Karpas-422 (cell line): Measurements from ENCODE around the gene ATXN7L1. TPM values are rescaled to one million over a fixed set of nuclear protein-coding genes. Genes with fewer than 3 reads are reported as not detected.

Experiments
- DNase-seq: peaks from one replicate; pipeline ENCODE4 v3.0.0-alpha.2; 2015
- H2AFZ ChIP-seq: fragments of 200-600 bp; sonication (generic); 2 replicates; pipeline ENCODE4 v1.6.1; 2014; ENCODE audit warnings: antibody characterized with exemption, low read length, mixed read lengths
- H3K27ac ChIP-seq: fragments of 200-600 bp; sonication (generic); 2 replicates; pipeline ENCODE4 v1.5.1; 2014; ENCODE audit warnings: mild to moderate bottlenecking, low read length, moderate library complexity
- H3K27me3 ChIP-seq: fragments of 200-600 bp; sonication (generic); 2 replicates; pipeline ENCODE4 v1.6.1; 2014; ENCODE audit warnings: low read length, mixed read lengths
- H3K36me3 ChIP-seq: fragments of 200-600 bp; sonication (generic); 2 replicates; pipeline ENCODE4 v1.6.1; 2014; ENCODE audit warnings: low read length, mixed read lengths; ENCODE audit not compliant: insufficient read depth
- H3K4me1 ChIP-seq: fragments of 200-600 bp; sonication (generic); 2 replicates; pipeline ENCODE4 v1.6.1; 2014; ENCODE audit warnings: mild to moderate bottlenecking, low read length, mixed read lengths
- H3K4me2 ChIP-seq: fragments of 200-600 bp; sonication (generic); 2 replicates; pipeline ENCODE4 v1.6.1; 2014; ENCODE audit warnings: low read length, low read depth, mild to moderate bottlenecking; ENCODE audit not compliant: poor library complexity, severe bottlenecking
- H3K4me3 ChIP-seq: fragments of 200-600 bp; sonication (generic); 2 replicates; pipeline ENCODE4 v1.5.1; 2014; ENCODE audit warnings: mild to moderate bottlenecking, antibody characterized with exemption, low read length, mixed read lengths
- H3K79me2 ChIP-seq: fragments of 200-600 bp; sonication (generic); 2 replicates; pipeline ENCODE4 v1.6.1; 2014; ENCODE audit warnings: mild to moderate bottlenecking, low read length, mixed read lengths
- H3K9ac ChIP-seq: fragments of 200-600 bp; sonication (generic); 2 replicates; pipeline ENCODE4 v1.6.0; 2014; ENCODE audit warnings: low read length
- H3K9me2 ChIP-seq: fragments of 200-600 bp; sonication (generic), shearing (Covaris generic); replicated peaks from 2 replicates; pipeline ENCODE4 v1.6.0; 2014; ENCODE audit warnings: mild to moderate bottlenecking, low read length, moderate library complexity; ENCODE audit not compliant: insufficient read depth
- H3K9me3 ChIP-seq: fragments of 300-700, 200-600 bp; sonication (generic); 2 replicates; pipeline ENCODE4 v1.6.1; 2014; ENCODE audit warnings: low read length, mixed read lengths
- H4K20me1 ChIP-seq: fragments of 200-600 bp; sonication (generic); 2 replicates; pipeline ENCODE4 v1.6.1; 2014; ENCODE audit warnings: mild to moderate bottlenecking, antibody characterized with exemption, low read length, low read depth; ENCODE audit not compliant: insufficient read depth
- total RNA-seq: library from RNA; depleted of rRNA; stranded (reverse); fragments of >200 nt; shearing (Covaris generic); gene quantifications from 2 replicates; pipeline ENCODE4 v1.2.3, GENCODE V29; 2014; ENCODE audit warnings: low replicate concordance

The ATXN7L1 gene
- total RNA-seq, 1 experiment from 2014 or later: not detected

DNA sequence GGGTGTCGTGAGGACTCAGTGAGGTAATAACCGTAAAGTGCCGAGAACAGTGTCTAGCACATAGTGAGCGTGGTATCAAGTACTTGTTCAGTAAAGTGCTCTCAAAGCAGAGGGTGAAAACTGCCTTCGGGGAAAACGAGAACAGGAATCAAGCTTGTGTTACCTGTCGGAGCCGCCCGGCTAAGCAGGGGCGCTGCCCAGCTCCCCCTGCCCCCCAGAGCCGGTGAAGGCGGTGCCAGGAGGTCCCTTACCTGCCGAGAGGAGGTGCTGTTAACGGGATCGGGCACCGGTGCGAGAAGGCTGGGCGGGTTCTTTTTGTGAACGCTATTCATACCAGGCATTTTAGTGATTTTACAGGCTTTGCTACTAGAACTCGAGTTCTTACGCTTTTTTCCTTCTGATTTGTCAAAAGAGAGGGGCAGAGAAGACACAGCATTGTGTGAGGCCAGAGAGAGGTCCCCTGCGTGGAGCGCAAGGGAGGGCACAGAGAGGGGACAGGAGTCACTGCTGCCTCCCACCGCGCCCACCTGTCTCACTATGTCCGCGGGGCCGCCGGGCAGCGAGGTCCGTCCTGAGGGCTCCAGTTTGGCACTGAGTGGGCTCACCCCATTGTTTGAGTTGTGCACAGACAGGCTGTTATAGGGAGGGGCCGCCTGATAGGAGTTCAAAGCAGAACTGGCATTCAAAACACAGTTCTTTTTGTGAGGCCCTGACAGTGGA lies 262.6 kb downstream of the ATXN7L1 start:
- no peak for DNase-seq
- H3K4me3 ChIP-seq: no peak overlapping the region

DNA sequence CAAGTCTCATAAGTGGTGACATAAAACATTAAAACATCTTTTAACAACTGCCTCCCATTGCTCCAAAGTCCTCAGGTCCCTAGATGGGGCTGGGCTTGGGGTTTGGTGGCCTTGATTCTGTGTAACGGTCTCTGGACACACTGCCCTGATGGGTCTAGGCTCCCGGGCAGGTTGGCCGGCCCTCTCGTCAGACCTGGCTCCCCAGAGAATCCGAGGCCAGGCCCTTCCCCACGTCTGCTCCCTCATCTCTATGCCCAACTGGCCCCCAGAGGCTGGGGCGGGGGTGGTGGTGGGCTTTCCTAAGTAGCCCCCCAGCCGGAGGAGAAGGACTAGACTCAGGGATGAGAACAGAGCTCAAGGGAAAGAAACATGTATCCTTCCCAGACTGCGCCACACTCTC lies 263.6 kb downstream of the ATXN7L1 start:
- no peak for DNase-seq
- H3K9me3 ChIP-seq: no peaks in the 10 kb centered on the region
- H3K27me3 ChIP-seq: no peaks in the 10 kb centered on the region
- H3K79me2 ChIP-seq: no peaks in the 10 kb centered on the region
- no peaks in the 10 kb centered on the region for H3K9me2 ChIP-seq
- H2AFZ ChIP-seq: no peak overlapping the region
- no peaks in the 10 kb centered on the region; the same call in 1 of the 2 replicates for H4K20me1 ChIP-seq
- H3K4me1 ChIP-seq: no peaks in the 10 kb centered on the region
- no peak overlapping the region for H3K9ac ChIP-seq
- no peak overlapping the region for H3K4me2 ChIP-seq
- no peak overlapping the region for H3K4me3 ChIP-seq
- H3K36me3 ChIP-seq: no peaks in the 10 kb centered on the region
- H3K27ac ChIP-seq: no peak overlapping the region

More for the DNA sequence above, 262.6 kb downstream of the ATXN7L1 start:
- H3K4me1 ChIP-seq: no peaks in the 10 kb centered on the region
- no peaks in the 10 kb centered on the region for H4K20me1 ChIP-seq
- H3K27me3 ChIP-seq: no peaks in the 10 kb centered on the region
- no peak overlapping the region for H2AFZ ChIP-seq
- H3K79me2 ChIP-seq: no peaks in the 10 kb centered on the region
- H3K9me2 ChIP-seq: no peaks in the 10 kb centered on the region
- H3K36me3 ChIP-seq: no peaks in the 10 kb centered on the region
- no peaks in the 10 kb centered on the region for H3K9me3 ChIP-seq
- no peak overlapping the region for H3K27ac ChIP-seq
- no peak overlapping the region for H3K9ac ChIP-seq
- H3K4me2 ChIP-seq: no peak overlapping the region

DNA sequence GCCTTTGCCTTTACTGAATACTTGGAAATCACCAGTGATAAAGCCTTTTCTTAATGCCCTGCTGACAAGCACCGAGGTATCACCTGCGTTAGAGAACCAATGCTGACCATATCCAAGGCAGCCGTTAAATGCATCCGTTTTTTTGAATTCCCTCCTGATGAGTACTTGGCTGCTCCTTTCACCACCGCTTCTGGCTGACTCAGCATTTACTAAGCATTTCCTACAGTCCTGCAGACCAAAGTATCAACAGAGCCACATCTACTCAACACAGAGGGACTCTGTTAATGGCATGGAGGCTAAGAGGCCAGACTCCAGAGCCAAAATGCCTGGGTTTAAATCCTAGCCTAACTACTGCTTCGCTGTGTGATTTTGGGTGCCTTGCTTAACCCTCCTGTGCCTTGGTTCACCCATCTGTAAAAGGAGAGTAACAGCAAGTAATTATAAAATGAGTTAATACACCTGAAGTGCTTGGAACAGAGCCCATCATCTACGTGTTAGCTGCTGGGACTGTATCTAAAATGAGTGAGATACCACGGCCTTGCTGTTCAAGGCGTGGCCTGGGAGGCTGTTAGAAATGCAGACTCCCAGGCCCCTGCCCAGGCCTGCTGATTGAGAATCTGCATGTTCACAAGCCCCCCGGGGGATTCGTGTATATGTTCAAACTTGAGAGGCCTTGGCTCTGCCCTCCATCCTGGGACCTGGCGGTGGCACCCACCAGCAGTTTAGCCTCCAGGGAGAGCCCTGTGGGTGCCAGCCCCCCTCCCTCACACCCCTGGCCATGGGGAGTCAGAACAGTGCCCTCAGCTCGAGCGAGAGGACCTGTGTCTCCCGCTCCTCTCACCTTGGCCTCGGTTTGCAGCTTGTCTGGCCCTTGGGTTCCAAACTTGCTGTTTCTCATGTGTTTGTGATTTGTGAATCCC lies 264.3 kb downstream of the ATXN7L1 start:
- Histone ChIP-seq H3K9me2 (no peaks in the 10 kb centered on the region), H3K4me2 (no peak overlapping the region), H3K4me1 (no peaks in the 10 kb centered on the region), H2AFZ (no peak overlapping the region), H3K4me3 (no peak overlapping the region), H3K27me3 (no peaks in the 10 kb centered on the region), H3K36me3 (no peaks in the 10 kb centered on the region), H3K27ac (no peak overlapping the region), H3K79me2 (no peaks in the 10 kb centered on the region), H3K9ac (no peak overlapping the region), H3K9me3 (no peaks in the 10 kb centered on the region), H4K20me1 (no peaks in the 10 kb centered on the region; the same call in 1 of the 2 replicates)
- DNase-seq: no peak

DNA sequence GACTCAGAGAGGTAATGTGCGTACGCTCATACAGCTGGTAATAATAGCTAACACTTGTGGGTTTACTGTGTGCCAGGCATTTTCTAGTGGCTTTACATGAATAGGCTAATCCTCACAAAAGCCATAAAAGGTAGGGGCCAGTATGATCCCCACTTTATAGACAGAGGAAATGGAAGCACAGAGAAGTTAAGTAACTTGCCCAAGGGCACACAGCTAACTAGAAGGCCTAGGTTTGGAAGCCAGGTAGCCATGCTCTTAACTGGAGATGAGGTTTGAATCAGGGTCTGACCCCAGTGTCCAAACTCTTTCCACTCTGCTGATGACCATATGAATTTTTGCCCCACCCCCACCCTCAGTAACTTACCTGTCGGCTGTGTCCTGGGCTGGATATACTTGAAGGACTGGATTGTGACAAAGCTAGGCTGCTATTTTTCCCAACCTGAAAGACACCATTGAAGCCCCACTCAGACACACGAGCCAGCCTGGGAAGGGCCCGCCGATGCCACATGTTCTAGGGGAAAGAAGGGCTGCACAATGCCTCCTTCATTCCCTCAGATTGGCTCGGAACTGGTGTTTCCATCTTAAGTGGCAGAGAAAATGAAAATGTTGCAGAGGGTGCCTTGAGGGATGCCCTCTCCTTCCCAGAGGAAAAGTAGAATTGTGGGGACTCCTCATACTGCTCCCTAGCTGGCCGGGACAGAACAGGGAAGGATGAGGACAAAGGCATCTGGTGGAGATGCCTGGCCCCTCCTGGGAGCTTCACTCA lies 266.1 kb downstream of the ATXN7L1 start:
- no peaks in the 10 kb centered on the region for H3K36me3 ChIP-seq
- H3K9me2 ChIP-seq: no peaks in the 10 kb centered on the region
- no peak overlapping the region for H2AFZ ChIP-seq
- no peaks in the 10 kb centered on the region for H3K79me2 ChIP-seq
- H3K4me1 ChIP-seq: no peaks in the 10 kb centered on the region
- H3K27ac ChIP-seq: no peak overlapping the region
- no peaks in the 10 kb centered on the region for H3K9me3 ChIP-seq
- H4K20me1 ChIP-seq: no peaks in the 10 kb centered on the region; the same call in 1 of the 2 replicates
- H3K27me3 ChIP-seq: no peaks in the 10 kb centered on the region
- no peak for DNase-seq
- no peak overlapping the region for H3K4me2 ChIP-seq
- H3K4me3 ChIP-seq: no peak overlapping the region
- no peak overlapping the region for H3K9ac ChIP-seq

DNA sequence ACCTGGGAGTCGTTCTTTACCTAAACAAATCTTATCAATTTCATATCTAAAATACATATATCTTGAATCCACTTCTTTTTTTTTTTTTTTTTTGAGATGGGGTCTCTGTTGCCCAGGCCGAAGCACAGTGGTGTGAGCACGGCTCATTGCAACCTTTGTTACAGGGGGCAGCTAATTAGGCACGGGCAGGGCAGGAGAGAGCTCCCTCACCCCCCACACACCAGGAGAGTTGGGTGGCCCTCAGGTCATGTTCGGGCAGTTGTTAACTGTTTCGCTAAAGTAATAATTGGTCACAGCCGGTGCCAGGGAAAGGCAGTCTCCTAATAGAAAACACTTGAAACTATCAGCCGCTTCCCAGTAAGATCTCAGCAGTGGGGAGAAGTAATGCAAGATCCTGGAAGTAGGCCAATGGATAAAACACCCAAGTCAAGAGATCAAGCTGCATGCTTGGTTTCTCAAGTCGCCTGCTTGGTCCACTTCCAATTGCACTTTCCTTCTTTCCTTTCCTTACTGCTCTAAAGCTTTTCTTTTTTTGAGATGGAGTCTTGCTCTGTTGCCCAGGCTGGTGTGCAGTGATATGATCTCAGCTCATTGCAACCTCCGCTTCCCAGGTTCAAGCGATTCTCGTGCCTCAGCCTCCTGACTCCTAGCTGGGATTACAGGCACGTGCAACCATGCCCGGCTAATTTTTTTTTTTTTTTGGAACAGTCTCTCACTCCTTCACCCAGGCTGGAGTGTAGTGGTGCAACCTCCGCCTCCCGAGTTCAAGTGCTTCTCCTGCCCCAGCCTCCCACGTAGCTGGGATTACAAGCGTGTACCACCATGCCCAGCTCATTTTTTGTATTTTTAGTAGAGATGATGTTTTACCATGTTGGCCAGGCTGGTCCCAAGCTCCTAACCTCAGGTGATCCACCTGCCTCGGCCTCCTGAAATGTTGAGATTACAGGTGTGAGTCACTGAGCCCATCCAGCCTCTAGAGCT lies 273.8 kb downstream of the ATXN7L1 start:
- no peaks in the 10 kb centered on the region for H4K20me1 ChIP-seq
- H3K9ac ChIP-seq: no peak overlapping the region
- H3K79me2 ChIP-seq: no peaks in the 10 kb centered on the region
- no peaks in the 10 kb centered on the region for H3K27me3 ChIP-seq
- no peaks in the 10 kb centered on the region for H3K36me3 ChIP-seq
- no peak overlapping the region for H3K4me3 ChIP-seq
- no peaks in the 10 kb centered on the region for H3K4me1 ChIP-seq
- H3K27ac ChIP-seq: no peak overlapping the region
- no peak overlapping the region for H3K4me2 ChIP-seq
- no peak for DNase-seq
- no peaks in the 10 kb centered on the region for H3K9me3 ChIP-seq
- H3K9me2 ChIP-seq: no peaks in the 10 kb centered on the region
- no peak overlapping the region for H2AFZ ChIP-seq

DNA sequence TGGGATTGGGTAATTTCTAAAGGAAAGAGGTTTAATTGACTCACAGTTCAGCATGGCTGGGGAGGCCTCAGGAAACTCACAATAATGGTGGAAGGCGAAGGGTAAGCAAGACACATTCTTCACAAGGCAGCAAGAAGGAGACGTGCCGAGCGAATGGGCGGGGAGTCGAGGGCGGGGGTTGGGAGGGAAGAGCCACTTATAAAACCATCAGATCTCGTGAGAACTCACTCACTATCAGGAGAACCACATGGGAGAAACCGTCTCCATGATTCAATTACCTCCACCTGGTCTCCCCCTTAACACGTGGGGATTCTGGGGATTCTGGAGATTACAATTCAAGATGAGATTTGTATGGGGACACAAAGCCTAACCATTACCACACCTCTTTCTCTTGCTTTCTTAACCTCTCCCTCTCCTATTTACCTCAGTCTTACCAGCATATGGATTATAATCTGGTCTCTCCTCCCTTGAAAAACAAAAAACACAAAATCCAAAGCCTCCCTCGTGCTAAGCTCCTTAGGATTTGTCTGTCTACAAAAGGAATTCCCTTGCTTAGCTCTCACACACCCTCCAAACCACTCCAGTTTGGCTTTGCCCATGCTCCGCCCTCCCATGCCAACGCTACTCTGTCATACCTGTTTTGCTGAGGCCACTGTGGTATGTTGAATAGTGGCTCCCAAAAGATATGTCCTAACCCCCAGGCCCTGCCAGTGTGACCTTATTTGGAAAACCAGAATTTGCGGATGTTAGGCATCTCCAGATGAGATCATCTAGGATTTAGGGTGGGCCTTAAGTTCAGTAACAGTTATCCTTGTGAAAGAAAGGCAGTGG lies 275.5 kb downstream of the ATXN7L1 start:
- no peaks in the 10 kb centered on the region for H4K20me1 ChIP-seq
- no peak overlapping the region for H3K9ac ChIP-seq
- no peak overlapping the region for H3K27ac ChIP-seq
- no peaks in the 10 kb centered on the region for H3K36me3 ChIP-seq
- H3K4me3 ChIP-seq: no peak overlapping the region
- DNase-seq: no peak
- H3K79me2 ChIP-seq: no peaks in the 10 kb centered on the region
- H3K27me3 ChIP-seq: no peaks in the 10 kb centered on the region
- H3K9me3 ChIP-seq: no peaks in the 10 kb centered on the region
- H3K9me2 ChIP-seq: no peaks in the 10 kb centered on the region
- H2AFZ ChIP-seq: no peak overlapping the region
- H3K4me2 ChIP-seq: no peak overlapping the region
- H3K4me1 ChIP-seq: no peaks in the 10 kb centered on the region

DNA sequence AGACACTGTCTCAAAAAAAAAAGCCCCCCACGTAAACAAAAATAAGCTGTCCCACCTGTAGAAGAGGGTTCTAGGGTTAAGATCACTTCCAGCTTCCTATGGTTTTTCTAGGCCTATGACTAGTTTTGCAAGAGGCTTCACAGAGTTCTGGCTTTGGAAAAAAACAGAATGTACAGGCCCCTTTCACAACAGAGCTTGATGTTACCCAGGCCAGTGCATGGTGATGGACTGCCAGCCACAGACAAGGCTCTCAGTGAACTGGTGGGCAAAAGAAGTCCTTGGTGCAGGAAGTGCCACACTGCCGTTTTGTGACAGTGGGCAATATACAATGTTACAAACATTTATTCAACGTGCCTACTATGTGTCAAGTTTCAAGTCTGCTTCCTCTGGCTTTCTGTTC lies 276.8 kb downstream of the ATXN7L1 start:
- Histone ChIP-seq H3K4me3 (no peak overlapping the region), H3K9ac (no peak overlapping the region), H3K27me3 (no peaks in the 10 kb centered on the region), H3K79me2 (no peaks in the 10 kb centered on the region), H3K9me3 (no peaks in the 10 kb centered on the region), H3K4me2 (no peak overlapping the region), H3K4me1 (no peaks in the 10 kb centered on the region), H4K20me1 (no peaks in the 10 kb centered on the region), H3K27ac (no peak overlapping the region), H2AFZ (no peak overlapping the region), H3K9me2 (no peaks in the 10 kb centered on the region), H3K36me3 (no peaks in the 10 kb centered on the region)
- no peak for DNase-seq
